GM11168 (cell line): Measurements from ENCODE around the gene FAM120A.

ENCODE experiments used
- in situ Hi-C: fragments of 300-500 bp; cut with MboI; formaldehyde crosslinking; loops from one replicate; pipeline ENCODE4 v1.12.0; 2022; ENCODE audit warnings: low sequenced_read_pairs; ENCODE audit not compliant: unreplicated experiment

The FAM120A gene

GRCh38 chr9:93588641-93589609 lies 137.4 kb downstream of the FAM120A start:
- in situ Hi-C loops: no loop called here

GRCh38 chr9:93589688-93590087 lies 138.2 kb downstream of the FAM120A start:
- in situ Hi-C loops: no loop called here

GRCh38 chr9:93590609-93591234 lies 139.2 kb downstream of the FAM120A start:
- in situ Hi-C loops: no loop called here

GRCh38 chr9:93591301-93592007 lies 140.0 kb downstream of the FAM120A start:
- in situ Hi-C loops: no loop called here

- in situ Hi-C loops: no loop called here
Measured at GRCh38 chr9:93592008-93592642, 140.6 kb downstream of the FAM120A start.

- in situ Hi-C loops: no loop called here
Measured at GRCh38 chr9:93592643-93593021, 141.1 kb downstream of the FAM120A start.

GRCh38 chr9:93593144-93593658 lies 141.7 kb downstream of the FAM120A start:
- in situ Hi-C loops: no loop called here

- in situ Hi-C loops: no loop called here
Measured at GRCh38 chr9:93594041-93594756, 142.7 kb downstream of the FAM120A start.

GRCh38 chr9:93595461-93595860 lies 144.0 kb downstream of the FAM120A start:
- in situ Hi-C loops: no loop called here

GRCh38 chr9:93595861-93596365 lies 144.4 kb downstream of the FAM120A start:
- in situ Hi-C loops: no loop called here

GRCh38 chr9:93596399-93596798 lies 144.9 kb downstream of the FAM120A start:
- in situ Hi-C loops: no loop called here

GRCh38 chr9:93597142-93597706 lies 145.7 kb downstream of the FAM120A start:
- in situ Hi-C loops: no loop called here

- in situ Hi-C loops: no loop called here
Measured at GRCh38 chr9:93597871-93598646, 146.6 kb downstream of the FAM120A start.

- in situ Hi-C loops: no loop called here
Measured at GRCh38 chr9:93598647-93599241, 147.3 kb downstream of the FAM120A start.

- in situ Hi-C loops: no loop called here
Measured at GRCh38 chr9:93599571-93600403, 148.3 kb downstream of the FAM120A start.

- in situ Hi-C loops: no loop called here
Measured at GRCh38 chr9:93600504-93600903, 149.0 kb downstream of the FAM120A start.

GRCh38 chr9:93601063-93601462 lies 149.6 kb downstream of the FAM120A start:
- in situ Hi-C loops: no loop called here
